ENCODE results near the gene HNRNPM. TPM values are rescaled to one million over a fixed set of nuclear protein-coding genes. Genes with fewer than 3 reads are reported as not detected.
A peak's percentile ranks its signal among the peaks of the same experiment; 100 is the strongest.
"Not testable (repeated sequence)": the region's sequence is repeated elsewhere in the genome, so short reads cannot be mapped to it uniquely, and the experiment has no call there.

The HNRNPM gene
- total RNA-seq, 4 donors from 2014 or later: 42.5 to 74.6 (median 57.8) TPM

GRCh38 chr19:8513687-8514504 lies 69.1 kb downstream of the HNRNPM start, which contains the start of gene ZNF414:
Gene ZNF414, minus strand, starts transcription at chr19:8514167. Its CDS starts 121 bp downstream, at chr19:8514046.
- ATAC-seq (peak; percentile 93 to 97), DNase-seq (peak; percentile 92 to 97)
- H3K4me1 ChIP-seq: peaks cover 10 to 19% of the 10 kb centered on the region in 2 donors
- in situ Hi-C loops (cut with MboI; ENCODE audit: low sequenced_read_pairs in 4 of 4) (no loop called here), intact Hi-C loops (cut with DNase I; ENCODE audit: low total_unique reads) (loop anchor here (1.0 to 10.0 kb wide), 4 partner anchors 69 to 609 kb away; partner anchors contain the start of genes CD320, HNRNPM, MAP2K7 and RAB11B)
- peak within 1 kb of the TSS; percentile 93 to 99 (median 98) for H3K27ac ChIP-seq
- no peaks in the 10 kb centered on the region for H3K36me3 ChIP-seq
- peak within 1 kb of the TSS; percentile 69 to 98 (median 83) for H3K4me3 ChIP-seq
- TF ChIP-seq POLR2A (IDR thresholded peaks at IDR 0.05): peak; percentile 66 to 71
- TF ChIP-seq, protein P1, sequence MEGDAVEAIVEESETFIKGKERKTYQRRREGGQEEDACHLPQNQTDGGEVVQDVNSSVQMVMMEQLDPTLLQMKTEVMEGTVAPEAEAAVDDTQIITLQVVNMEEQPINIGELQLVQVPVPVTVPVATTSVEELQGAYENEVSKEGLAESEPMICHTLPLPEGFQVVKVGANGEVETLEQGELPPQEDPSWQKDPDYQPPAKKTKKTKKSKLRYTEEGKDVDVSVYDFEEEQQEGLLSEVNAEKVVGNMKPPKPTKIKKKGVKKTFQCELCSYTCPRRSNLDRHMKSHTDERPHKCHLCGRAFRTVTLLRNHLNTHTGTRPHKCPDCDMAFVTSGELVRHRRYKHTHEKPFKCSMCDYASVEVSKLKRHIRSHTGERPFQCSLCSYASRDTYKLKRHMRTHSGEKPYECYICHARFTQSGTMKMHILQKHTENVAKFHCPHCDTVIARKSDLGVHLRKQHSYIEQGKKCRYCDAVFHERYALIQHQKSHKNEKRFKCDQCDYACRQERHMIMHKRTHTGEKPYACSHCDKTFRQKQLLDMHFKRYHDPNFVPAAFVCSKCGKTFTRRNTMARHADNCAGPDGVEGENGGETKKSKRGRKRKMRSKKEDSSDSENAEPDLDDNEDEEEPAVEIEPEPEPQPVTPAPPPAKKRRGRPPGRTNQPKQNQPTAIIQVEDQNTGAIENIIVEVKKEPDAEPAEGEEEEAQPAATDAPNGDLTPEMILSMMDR (IDR thresholded peaks at IDR 0.05 in 4 of 5, conservative IDR thresholded peaks at IDR 0.05 in 1 of 5): no peak
- no peaks in the 10 kb centered on the region for H3K27me3 ChIP-seq
- H3K9me3 ChIP-seq: no peaks in the 10 kb centered on the region

- H3K4me1 ChIP-seq: peaks cover 10 to 19% of the 10 kb centered on the region in 2 donors
- intact Hi-C loops (cut with DNase I; ENCODE audit: low total_unique reads): loop anchor here (5.0 to 10.0 kb wide), 2 partner anchors 207 to 610 kb away; partner anchors contain the start of genes CD320 and MAP2K7
- H3K36me3 ChIP-seq; H3K27me3 ChIP-seq; H3K9me3 ChIP-seq; in situ Hi-C loops (cut with MboI; ENCODE audit: low sequenced_read_pairs in 4 of 4); ATAC-seq; DNase-seq: not testable (repeated sequence)
- peak overlapping the region; percentile 69 to 98 (median 83) for H3K4me3 ChIP-seq
- peak overlapping the region; percentile 93 to 99 (median 98) for H3K27ac ChIP-seq
Observed at GRCh38 chr19:8514505-8515009, 69.8 kb downstream of the HNRNPM start.

- intact Hi-C loops (cut with DNase I; ENCODE audit: low total_unique reads): loop anchor here (10.0 kb wide), 1 partner anchor 611 kb away; the partner anchor contains the start of gene MAP2K7
- DNase-seq: no peak
- Histone ChIP-seq H3K27me3 (no peaks in the 10 kb centered on the region), H3K4me3 (no peak overlapping the region), H3K36me3 (no peaks in the 10 kb centered on the region), H3K4me1 (peaks cover 10 to 19% of the 10 kb centered on the region in 2 donors), H3K27ac (no peak overlapping the region), H3K9me3 (no peaks in the 10 kb centered on the region)
- no peak for ATAC-seq
- no peak for TF ChIP-seq POLR2A (IDR thresholded peaks at IDR 0.05)
- TF ChIP-seq, protein P1 (IDR thresholded peaks at IDR 0.05 in 4 of 5, conservative IDR thresholded peaks at IDR 0.05 in 1 of 5): no peak
- in situ Hi-C loops (cut with MboI; ENCODE audit: low sequenced_read_pairs in 4 of 4): no loop called here
Observed at GRCh38 chr19:8515317-8515716, 70.5 kb downstream of the HNRNPM start.

- TF ChIP-seq POLR2A (IDR thresholded peaks at IDR 0.05): no peak
- TF ChIP-seq, protein P1 (IDR thresholded peaks at IDR 0.05 in 4 of 5, conservative IDR thresholded peaks at IDR 0.05 in 1 of 5): no peak
- Histone ChIP-seq H3K27me3 (no peaks in the 10 kb centered on the region), H3K36me3 (no peaks in the 10 kb centered on the region), H3K9me3 (no peaks in the 10 kb centered on the region), H3K4me3 (no peak overlapping the region), H3K4me1 (peaks cover 7 to 16% of the 10 kb centered on the region in 2 donors), H3K27ac (peak overlapping the region in 3 of 4 donors; percentile 45 to 49 (median 47))
- intact Hi-C loops (cut with DNase I; ENCODE audit: low total_unique reads) (loop anchor here (10.0 kb wide), 1 partner anchor 613 kb away; the partner anchor contains the start of gene MAP2K7), in situ Hi-C loops (cut with MboI; ENCODE audit: low sequenced_read_pairs in 4 of 4) (no loop called here)
- DNase-seq (no peak), ATAC-seq (no peak)
Observed at GRCh38 chr19:8517551-8518442, 73.0 kb downstream of the HNRNPM start.
